ENCODE results near the gene DGKZ. TPM values are rescaled to one million over a fixed set of nuclear protein-coding genes. Genes with fewer than 3 reads are reported as not detected.

The DGKZ gene
- total RNA-seq, 1 donor from 2014 or later = 53.6 TPM

- peaks cover 21% of the 10 kb centered on the region for H3K27me3 Mint-ChIP-seq
- TF ChIP-seq, protein P1, sequence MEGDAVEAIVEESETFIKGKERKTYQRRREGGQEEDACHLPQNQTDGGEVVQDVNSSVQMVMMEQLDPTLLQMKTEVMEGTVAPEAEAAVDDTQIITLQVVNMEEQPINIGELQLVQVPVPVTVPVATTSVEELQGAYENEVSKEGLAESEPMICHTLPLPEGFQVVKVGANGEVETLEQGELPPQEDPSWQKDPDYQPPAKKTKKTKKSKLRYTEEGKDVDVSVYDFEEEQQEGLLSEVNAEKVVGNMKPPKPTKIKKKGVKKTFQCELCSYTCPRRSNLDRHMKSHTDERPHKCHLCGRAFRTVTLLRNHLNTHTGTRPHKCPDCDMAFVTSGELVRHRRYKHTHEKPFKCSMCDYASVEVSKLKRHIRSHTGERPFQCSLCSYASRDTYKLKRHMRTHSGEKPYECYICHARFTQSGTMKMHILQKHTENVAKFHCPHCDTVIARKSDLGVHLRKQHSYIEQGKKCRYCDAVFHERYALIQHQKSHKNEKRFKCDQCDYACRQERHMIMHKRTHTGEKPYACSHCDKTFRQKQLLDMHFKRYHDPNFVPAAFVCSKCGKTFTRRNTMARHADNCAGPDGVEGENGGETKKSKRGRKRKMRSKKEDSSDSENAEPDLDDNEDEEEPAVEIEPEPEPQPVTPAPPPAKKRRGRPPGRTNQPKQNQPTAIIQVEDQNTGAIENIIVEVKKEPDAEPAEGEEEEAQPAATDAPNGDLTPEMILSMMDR (IDR thresholded peaks at IDR 0.05) = no peak
- H3K4me3 Mint-ChIP-seq = peak overlapping the region; percentile 70
- peaks cover 24% of the 10 kb centered on the region for H3K4me1 Mint-ChIP-seq
- no peak overlapping the region for H3K27ac Mint-ChIP-seq
- ChIA-PET CTCF (interaction anchor here (1.5 to 1.8 kb wide), 2 partner anchors 25 to 97 kb away, joined by 4 read pairs; no protein-coding TSS in a partner anchor), POLR2A (no interaction called here)
- ATAC-seq (ENCODE audit: low read depth) (no peak), DNase-seq (no peak)
- intact Hi-C loops (cut with micrococcal nuclease) = loop anchor here (2.0 kb wide), 2 partner anchors 46 to 508 kb away; partner anchors contain the start of genes DGKZ and MAPK8IP1
- H3K9me3 Mint-ChIP-seq = no peaks in the 10 kb centered on the region
- H3K36me3 Mint-ChIP-seq (ENCODE audit: low read depth) = peaks cover 17% of the 10 kb centered on the region
Observed at GRCh38 chr11:46393231-46393616, 46.0 kb downstream of the DGKZ start.

DNA sequence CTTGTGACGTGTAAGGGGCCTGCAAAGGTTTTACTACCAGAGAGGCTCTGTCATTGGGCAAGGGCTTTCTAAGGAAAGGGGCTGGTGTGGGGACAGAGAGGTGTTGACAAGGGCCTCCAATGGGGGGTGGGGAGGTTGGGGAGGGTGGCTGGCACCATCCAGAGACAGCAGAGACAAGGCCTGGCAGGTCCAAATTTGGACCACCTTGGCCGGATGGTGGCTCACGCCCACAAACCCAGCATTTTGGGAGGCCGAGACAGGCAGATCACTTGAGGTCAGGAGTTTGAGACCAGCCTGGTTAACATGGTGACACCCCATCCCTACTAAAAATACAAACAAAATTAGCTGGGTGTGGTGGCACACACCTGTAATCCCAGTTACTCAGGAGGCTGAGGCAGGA is 46.5 kb downstream of the DGKZ start:
- intact Hi-C loops (cut with micrococcal nuclease) = loop anchor here (2.0 kb wide), 2 partner anchors 47 to 509 kb away; partner anchors contain the start of genes DGKZ and MAPK8IP1
- ChIA-PET CTCF (interaction anchor here (1.5 kb wide), 1 partner anchor 96 kb away, joined by 4 read pairs; no protein-coding TSS in a partner anchor), POLR2A (no interaction called here)
- H3K27ac Mint-ChIP-seq = no peak overlapping the region
- TF ChIP-seq, protein P1 (IDR thresholded peaks at IDR 0.05) = no peak
- no peak for ATAC-seq (ENCODE audit: low read depth)
- H3K4me3 Mint-ChIP-seq = no peak overlapping the region
- no peaks in the 10 kb centered on the region for H3K9me3 Mint-ChIP-seq
- no peak for DNase-seq
- H3K27me3 Mint-ChIP-seq = peaks cover 15% of the 10 kb centered on the region
- peaks cover 19% of the 10 kb centered on the region for H3K36me3 Mint-ChIP-seq (ENCODE audit: low read depth)
- H3K4me1 Mint-ChIP-seq = peaks cover 24% of the 10 kb centered on the region

- peaks cover 41% of the 10 kb centered on the region for H3K36me3 Mint-ChIP-seq (ENCODE audit: low read depth)
- intact Hi-C loops (cut with micrococcal nuclease) = no loop called here
- no peaks in the 10 kb centered on the region for H3K9me3 Mint-ChIP-seq
- H3K27me3 Mint-ChIP-seq = peaks cover 7% of the 10 kb centered on the region
- no peak overlapping the region for H3K4me3 Mint-ChIP-seq
- ChIA-PET CTCF (no interaction called here), POLR2A (no interaction called here)
- ATAC-seq (ENCODE audit: low read depth) (no peak), DNase-seq (no peak)
- no peak overlapping the region for H3K27ac Mint-ChIP-seq
- TF ChIP-seq, protein P1 (IDR thresholded peaks at IDR 0.05) = no peak
- H3K4me1 Mint-ChIP-seq = peaks cover 10% of the 10 kb centered on the region
Observed at GRCh38 chr11:46397526-46397925, 50.3 kb downstream of the DGKZ start.

- ATAC-seq (ENCODE audit: low read depth) = no peak
- CTCF ChIA-PET = no interaction called here
Observed at GRCh38 chr11:46402957-46403902, 56.0 kb downstream of the DGKZ start.

More at GRCh38 chr11:46402957-46403902, 56.0 kb downstream of the DGKZ start:
- H3K4me1 Mint-ChIP-seq = no peaks in the 10 kb centered on the region
- TF ChIP-seq, protein P1 (IDR thresholded peaks at IDR 0.05) = no peak
- DNase-seq = no peak
- no peaks in the 10 kb centered on the region for H3K9me3 Mint-ChIP-seq
- peaks cover 72% of the 10 kb centered on the region for H3K36me3 Mint-ChIP-seq (ENCODE audit: low read depth)
- H3K4me3 Mint-ChIP-seq = no peak overlapping the region
- POLR2A ChIA-PET = no interaction called here
- no peak overlapping the region for H3K27ac Mint-ChIP-seq
- intact Hi-C loops (cut with micrococcal nuclease) = no loop called here
- no peaks in the 10 kb centered on the region for H3K27me3 Mint-ChIP-seq

Data from activated B cell treated with CpG ODN at 0.5 μM for 24 hours (primary cell).